Panc1 (cell line): ENCODE measurements around the gene CHRNB4. TPM values are rescaled to one million over a fixed set of nuclear protein-coding genes. Genes with fewer than 3 reads are reported as not detected.

Experiments
- ATAC-seq: fragments of 200-7000 bp; cut with Tn5 transposase; 2 replicates; pipeline ENCODE4 v1.9.1; 2020; ENCODE audit warnings: mild to moderate bottlenecking, moderate library complexity
- BruUV-seq: library from RNA; stranded (reverse); fragments of 400-500 nt; replicated peaks from 2 replicates; lab custom pipeline; 2021; lab: Mats Ljungman, UMichigan
- CTCF ChIA-PET: fragments of 300-600 bp; sonication (Branson Sonifier 250); formaldehyde crosslinking; loops from one replicate; lab custom pipeline; 2022; ENCODE audit warnings: antibody characterized with exemption; lab: Charles Lee
- POLR2A ChIA-PET: fragments of 300-600 bp; sonication (Branson Sonifier 250); formaldehyde crosslinking; loops from one replicate; lab custom pipeline; 2022; ENCODE audit warnings: antibody characterized with exemption; lab: Charles Lee
- DNase-seq: peaks from one replicate; pipeline ENCODE4 v3.0.0-alpha.2; 2010; ENCODE audit warnings: low read depth, low spot score
- H3K27ac ChIP-seq: 2 replicates; pipeline ENCODE4 v1.5.1; 2011; ENCODE audit warnings: mild to moderate bottlenecking, low read length, inconsistent platforms
- H3K27me3 ChIP-seq: fragments of 200-500 bp; sonication (Bioruptor generic); 2 replicates; pipeline ENCODE4 v1.6.0; 2014; ENCODE audit warnings: low read length, inconsistent platforms; ENCODE audit not compliant: control insufficient read depth, insufficient read depth
- H3K36me3 ChIP-seq: fragments of 200-500 bp; sonication (Bioruptor generic); 2 replicates; pipeline ENCODE4 v1.5.1; 2014; ENCODE audit warnings: inconsistent platforms, mild to moderate bottlenecking, low read length, moderate library complexity; ENCODE audit not compliant: control insufficient read depth, insufficient read depth
- H3K4me1 ChIP-seq: 2 replicates; pipeline ENCODE4 v1.5.1; 2011; ENCODE audit warnings: inconsistent platforms, mild to moderate bottlenecking, low read length, moderate library complexity; ENCODE audit not compliant: control insufficient read depth, insufficient read depth
- H3K4me3 ChIP-seq, 2 experiments: 2 replicates each; pipeline ENCODE4 v1.5.1; 2011 to 2012; ENCODE audit warnings: low read depth in 2 of 2, low read length in 2 of 2, mild to moderate bottlenecking in 2 of 2, inconsistent platforms in 1 of 2, moderate library complexity in 1 of 2
- H3K9me3 ChIP-seq: fragments of 200-500 bp; sonication (Bioruptor generic); 2 replicates; pipeline ENCODE4 v1.5.1; 2014; ENCODE audit warnings: low read depth, mild to moderate bottlenecking, inconsistent platforms, low read length, moderate library complexity; ENCODE audit not compliant: control insufficient read depth, insufficient read depth
- CTCF ChIP-seq: fragments of 450-650 bp; IDR thresholded peaks from 2 replicates; pipeline ENCODE4 v1.5.1; 2017; ENCODE audit warnings: mild to moderate bottlenecking
- POLR2AphosphoS5 ChIP-seq: IDR thresholded peaks from 2 replicates; pipeline ENCODE4 v1.6.1; 2012; ENCODE audit warnings: mild to moderate bottlenecking, low read depth, low read length, moderate library complexity
- REST ChIP-seq, 2 experiments: IDR thresholded peaks; 2 replicates each; pipeline ENCODE4 v1.6.1; 2011 to 2012; ENCODE audit warnings: low read depth in 2 of 2, control low read depth in 1 of 2, low read length in 1 of 2, mild to moderate bottlenecking in 1 of 2, moderate library complexity in 1 of 2; ENCODE audit not compliant: insufficient read depth in 1 of 2
- SIN3A ChIP-seq: IDR thresholded peaks from 2 replicates; pipeline ENCODE4 v1.6.1; 2012; ENCODE audit warnings: low read depth, mild to moderate bottlenecking, low read length, moderate library complexity, borderline replicate concordance; ENCODE audit not compliant: insufficient read depth
- TCF7L2 ChIP-seq: IDR thresholded peaks from 2 replicates; pipeline ENCODE4 v1.6.1; 2011; ENCODE audit warnings: mild to moderate bottlenecking, low read depth, low read length, inconsistent platforms
- in situ Hi-C: cut with HindIII; loops from 2 replicates; pipeline ENCODE4 v1.10.0; 2016; ENCODE audit warnings: low sequenced_read_pairs, low pct_unique_long_range_greater_than_20kb
- intact Hi-C: fragments of 100-400 bp; cut with micrococcal nuclease; formaldehyde crosslinking; loops from one replicate; pipeline ENCODE4 v1.10.0; 2022; ENCODE audit not compliant: unreplicated experiment
- total RNA-seq: library from RNA; stranded (reverse); gene quantifications from one replicate; pipeline ENCODE4 v1.2.1, GENCODE V29; 2021; ENCODE audit not compliant: unreplicated experiment

The CHRNB4 gene
- total RNA-seq, 1 experiment from 2014 or later = not detected

GRCh38 chr15:78633348-78633747, 7.7 kb downstream of the CHRNB4 start:
- ChIA-PET CTCF (no interaction called here), POLR2A (no interaction called here)
- Histone ChIP-seq H3K4me1 (no peaks in the 10 kb centered on the region), H3K27ac (no peak overlapping the region), H3K4me3 (no peak overlapping the region), H3K9me3 (no peaks in the 10 kb centered on the region; the same call in 1 of the 2 replicates), H3K27me3 (no peaks in the 10 kb centered on the region), H3K36me3 (no peaks in the 10 kb centered on the region)
- TF ChIP-seq POLR2AphosphoS5 = no peak
- TF ChIP-seq CTCF = no peak
- no peak for TF ChIP-seq TCF7L2
- no peak for TF ChIP-seq SIN3A
- no peak for TF ChIP-seq REST (IDR thresholded peaks at IDR 0.05; ENCODE audit: insufficient read depth in 1 of 2, low read depth in 2 of 2, low read length in 1 of 2)
- intact Hi-C loops = no loop called here
- in situ Hi-C loops = no loop called here
- BruUV-seq = no TSS peak
- ATAC-seq (no peak), DNase-seq (no peak)

- intact Hi-C loops (no loop called here), in situ Hi-C loops (no loop called here)
- Histone ChIP-seq H3K4me3 (no peak overlapping the region), H3K27me3 (0 out of 2 replicates have a peak, but pooled peaks cover 2% of the 10 kb centered on the region), H3K27ac (no peak overlapping the region), H3K4me1 (no peaks in the 10 kb centered on the region), H3K9me3 (no peaks in the 10 kb centered on the region; the same call in 1 of the 2 replicates), H3K36me3 (no peaks in the 10 kb centered on the region)
- BruUV-seq = no TSS peak
- no peak for ATAC-seq
- TF ChIP-seq POLR2AphosphoS5 (no peak), SIN3A (no peak), TCF7L2 (no peak), CTCF (no peak), REST (IDR thresholded peaks at IDR 0.05; ENCODE audit: insufficient read depth in 1 of 2, low read depth in 2 of 2, low read length in 1 of 2) (no peak)
- no peak for DNase-seq
- POLR2A ChIA-PET = interaction anchor here (0.6 kb wide), 1 partner anchor 193 kb away, joined by 5 read pairs; no protein-coding TSS in a partner anchor
- CTCF ChIA-PET = no interaction called here
These were observed 9.9 kb downstream of the CHRNB4 start for GRCh38 chr15:78630886-78631633.
